AG04450 (cell line): ENCODE measurements around the gene ENTREP3. TPM values are rescaled to one million over a fixed set of nuclear protein-coding genes. Genes with fewer than 3 reads are reported as not detected.

Source experiments
- CTCF ChIA-PET: fragments of 300-600, 350-600 bp; formaldehyde crosslinking; extraction: SDS; loops from one replicate; lab custom pipeline; 2022; ENCODE audit warnings: antibody characterized with exemption, inconsistent platforms; lab: Charles Lee
- POLR2A ChIA-PET: fragments of 350-600 bp; formaldehyde crosslinking; extraction: SDS; loops from one replicate; lab custom pipeline; 2021; ENCODE audit warnings: antibody characterized with exemption, inconsistent platforms; lab: Yijun Ruan, JAX
- DNase-seq: peaks from one replicate; pipeline ENCODE4 v3.0.0-alpha.2; 2011; ENCODE audit warnings: low read depth, low spot score
- H3K27ac ChIP-seq: one replicate; pipeline ENCODE4 v1.5.1; 2012; ENCODE audit warnings: low read depth, low read length, control low read depth
- H3K27me3 ChIP-seq: one replicate; pipeline ENCODE4 v1.6.0; 2012; ENCODE audit warnings: low read length; ENCODE audit not compliant: control insufficient read depth, insufficient read depth
- H3K4me3 ChIP-seq: 2 replicates; pipeline ENCODE4 v1.5.1; 2011; ENCODE audit warnings: mild to moderate bottlenecking, low read depth, low read length, control low read depth
- H3K9me3 ChIP-seq: 2 replicates; pipeline ENCODE4 v1.5.1; 2012; ENCODE audit warnings: low read length; ENCODE audit not compliant: control insufficient read depth, insufficient read depth
- polyA plus RNA-seq: library from polyadenylated mRNA; depleted of rRNA; stranded (reverse); fragments of >200 nt; gene quantifications from 2 replicates; pipeline ENCODE4 v1.2.3, GENCODE V29; 2011
- TF ChIP-seq, protein P1 (sequence below): IDR thresholded peaks from 2 replicates; pipeline ENCODE4 v1.5.1; 2011; ENCODE audit warnings: low read depth, low read length, control low read depth, inconsistent platforms

The ENTREP3 gene
- polyA plus RNA-seq, 1 experiment, result 10.2 TPM

- Histone ChIP-seq H3K4me3 (no peak overlapping the region), H3K9me3 (no peaks in the 10 kb centered on the region), H3K27me3 (no peaks in the 10 kb centered on the region), H3K27ac (no peak overlapping the region)
- TF ChIP-seq, protein P1, sequence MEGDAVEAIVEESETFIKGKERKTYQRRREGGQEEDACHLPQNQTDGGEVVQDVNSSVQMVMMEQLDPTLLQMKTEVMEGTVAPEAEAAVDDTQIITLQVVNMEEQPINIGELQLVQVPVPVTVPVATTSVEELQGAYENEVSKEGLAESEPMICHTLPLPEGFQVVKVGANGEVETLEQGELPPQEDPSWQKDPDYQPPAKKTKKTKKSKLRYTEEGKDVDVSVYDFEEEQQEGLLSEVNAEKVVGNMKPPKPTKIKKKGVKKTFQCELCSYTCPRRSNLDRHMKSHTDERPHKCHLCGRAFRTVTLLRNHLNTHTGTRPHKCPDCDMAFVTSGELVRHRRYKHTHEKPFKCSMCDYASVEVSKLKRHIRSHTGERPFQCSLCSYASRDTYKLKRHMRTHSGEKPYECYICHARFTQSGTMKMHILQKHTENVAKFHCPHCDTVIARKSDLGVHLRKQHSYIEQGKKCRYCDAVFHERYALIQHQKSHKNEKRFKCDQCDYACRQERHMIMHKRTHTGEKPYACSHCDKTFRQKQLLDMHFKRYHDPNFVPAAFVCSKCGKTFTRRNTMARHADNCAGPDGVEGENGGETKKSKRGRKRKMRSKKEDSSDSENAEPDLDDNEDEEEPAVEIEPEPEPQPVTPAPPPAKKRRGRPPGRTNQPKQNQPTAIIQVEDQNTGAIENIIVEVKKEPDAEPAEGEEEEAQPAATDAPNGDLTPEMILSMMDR, result no peak
- POLR2A ChIA-PET, result no interaction called here
- CTCF ChIA-PET, result interaction anchor here (5.4 kb wide), 1 partner anchor 39 kb away, joined by 55 read pairs; no protein-coding TSS in a partner anchor
- DNase-seq, result no peak
Measured at GRCh38 chr1:155210314-155211104, 44.8 kb downstream of the ENTREP3 start.

GRCh38 chr1:155209312-155209721, 46.0 kb downstream of the ENTREP3 start:
- TF ChIP-seq, protein P1, result no peak
- peak overlapping the region; percentile 96 for H3K4me3 ChIP-seq
- H3K27ac ChIP-seq, result peak overlapping the region; percentile 39
- H3K27me3 ChIP-seq, result no peaks in the 10 kb centered on the region
- no peak for DNase-seq
- no peaks in the 10 kb centered on the region for H3K9me3 ChIP-seq
- ChIA-PET CTCF (interaction anchor here (1.5 to 5.4 kb wide), 3 partner anchors 16 to 41 kb away, joined by 7 to 55 read pairs (median 22); partner anchors contain the start of gene KRTCAP2), POLR2A (interaction anchor here (1.0 to 2.5 kb wide), 4 partner anchors 16 to 36 kb away, joined by 4 to 19 read pairs (median 6); partner anchors contain the start of gene KRTCAP2)

DNA sequence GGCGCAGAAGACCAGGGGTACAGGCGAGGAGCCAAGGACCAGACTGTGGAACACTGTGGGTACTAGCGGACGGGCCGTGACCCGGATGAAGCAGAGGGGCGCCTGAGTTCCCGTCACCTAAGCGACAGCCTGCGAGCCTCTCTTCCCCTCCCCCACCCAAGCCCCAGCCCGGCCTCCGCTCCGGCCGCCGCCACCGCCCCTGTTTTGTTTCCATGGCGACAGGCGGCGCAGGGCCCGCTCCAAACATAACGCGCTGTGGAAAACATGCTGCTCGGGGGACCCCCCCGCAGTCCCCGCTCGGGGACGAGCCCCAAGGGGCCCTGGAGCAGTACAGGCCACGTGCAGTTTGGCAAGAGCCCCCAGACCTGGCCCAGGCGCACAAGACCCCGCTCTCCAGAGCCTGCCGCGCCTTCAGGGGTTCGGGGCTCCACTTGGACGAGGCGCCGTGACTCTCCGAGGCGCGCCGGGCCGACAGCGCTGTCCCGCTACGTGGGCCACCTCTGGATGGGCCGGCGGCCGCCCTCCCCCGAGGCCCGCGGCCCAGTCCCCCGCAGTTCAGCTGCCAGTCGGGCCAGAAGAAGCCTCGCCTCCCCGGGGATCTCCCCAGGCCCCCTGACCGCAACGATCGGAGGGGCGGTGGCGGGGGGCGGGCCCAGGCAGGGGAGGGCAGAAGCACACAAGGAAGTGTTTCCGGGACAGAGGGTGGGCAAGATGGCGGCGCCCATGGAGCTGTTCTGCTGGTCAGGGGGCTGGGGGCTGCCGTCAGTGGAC, 46.6 kb downstream of the ENTREP3 start, which contains the start of gene MTX1:
TSS of gene MTX1 (plus strand) at position 155 of the 771 bp plus-strand sequence. CDS start at position 265, 110 bp downstream.
- CTCF ChIA-PET, result interaction anchor here (1.0 to 5.4 kb wide), 6 partner anchors 15 to 41 kb away, joined by 3 to 55 read pairs (median 9); partner anchors contain the start of gene KRTCAP2
- TF ChIP-seq, protein P1, result no peak
- DNase-seq, result no peak
- H3K9me3 ChIP-seq, result no peaks in the 10 kb centered on the region
- H3K27ac ChIP-seq, result peak within 1 kb of the TSS; percentile 97
- POLR2A ChIA-PET, result interaction anchor here (1.0 to 2.5 kb wide), 6 partner anchors 15 to 36 kb away, joined by 4 to 19 read pairs (median 6); partner anchors contain the start of gene KRTCAP2
- no peaks in the 10 kb centered on the region for H3K27me3 ChIP-seq
- H3K4me3 ChIP-seq, result peak within 1 kb of the TSS; percentile 96

DNA sequence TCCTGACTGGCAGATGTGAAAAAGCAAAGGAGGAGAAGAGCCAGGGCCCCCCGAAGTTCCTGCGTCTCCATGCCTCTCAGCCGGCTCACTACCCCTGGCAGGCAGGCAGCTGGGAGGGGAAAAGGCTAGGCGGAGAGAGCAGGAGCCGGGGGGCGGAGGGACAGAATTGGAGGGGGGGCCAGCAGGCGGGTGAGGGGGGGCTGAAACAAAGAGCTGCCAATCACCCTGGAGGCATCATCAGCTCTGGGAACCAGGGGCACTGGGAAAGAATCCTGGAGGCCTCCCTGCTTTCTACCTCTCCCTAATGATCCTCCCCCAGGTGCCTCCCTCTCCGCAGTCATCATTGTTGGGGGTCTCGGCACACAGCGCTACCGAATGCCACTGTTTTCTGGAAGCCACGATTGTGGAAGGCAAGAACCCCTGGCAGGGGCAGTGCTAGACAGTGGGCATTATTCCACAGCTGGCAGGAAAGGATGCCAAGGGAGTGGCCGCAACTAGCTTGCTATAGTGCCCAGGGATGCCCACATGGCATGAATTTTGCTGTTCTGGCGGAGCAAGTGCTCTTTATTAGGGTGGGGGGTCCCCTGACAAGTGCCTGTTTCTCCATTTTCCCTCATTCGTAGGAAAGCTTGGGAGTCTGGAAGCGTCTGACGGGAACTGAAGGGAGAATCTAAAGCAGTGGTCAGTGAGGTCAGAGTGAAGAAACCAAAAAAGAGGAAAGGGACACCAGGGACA, 47.3 kb downstream of the ENTREP3 start, which contains the start of gene THBS3:
TSS of gene THBS3 (minus strand) at position 92 of the 735 bp plus-strand sequence. CDS start at position 71, 21 bp downstream.
- POLR2A ChIA-PET, result interaction anchor here (1.0 to 2.7 kb wide), 7 partner anchors 13 to 36 kb away, joined by 5 to 19 read pairs (median 9); a partner anchor contains a TSS
- CTCF ChIA-PET, result interaction anchor here (1.0 to 5.4 kb wide), 7 partner anchors 8 to 42 kb away, joined by 3 to 55 read pairs (median 11); partner anchors contain the start of gene KRTCAP2
- DNase-seq, result no peak
- H3K27me3 ChIP-seq, result no peaks in the 10 kb centered on the region
- peak within 1 kb of the TSS; percentile 96 for H3K4me3 ChIP-seq
- TF ChIP-seq, protein P1, result no peak
- no peaks in the 10 kb centered on the region for H3K9me3 ChIP-seq
- peak within 1 kb of the TSS; percentile 97 for H3K27ac ChIP-seq
